Subcutaneous abdominal adipose tissue (tissue), 5 donors: ENCODE results near the gene SLC15A4.
A peak's percentile ranks its signal among the peaks of the same experiment; 100 is the strongest.

Experiments used
- H3K27ac ChIP-seq: one replicate; pipeline ENCODE4 v1.7.0; 2013; ENCODE audit warnings: low read depth, mild to moderate bottlenecking, inconsistent platforms, low read length, moderate library complexity
- H3K27me3 ChIP-seq, 5 donors: one replicate each; pipeline ENCODE4 v1.7.0; 2013; ENCODE audit warnings: low read length in 5 of 5, inconsistent platforms in 1 of 5; ENCODE audit not compliant: control insufficient read depth in 5 of 5, insufficient read depth in 4 of 5
- H3K36me3 ChIP-seq, 5 donors: one replicate each; pipeline ENCODE4 v1.7.0; 2013; ENCODE audit warnings: low read length in 5 of 5; ENCODE audit not compliant: control insufficient read depth in 5 of 5, insufficient read depth in 5 of 5
- H3K4me1 ChIP-seq, 5 donors: one replicate each; pipeline ENCODE4 v1.7.0; 2013; ENCODE audit warnings: low read length in 5 of 5, mild to moderate bottlenecking in 3 of 5, moderate library complexity in 1 of 5; ENCODE audit not compliant: control insufficient read depth in 5 of 5, insufficient read depth in 5 of 5
- H3K4me3 ChIP-seq, 5 donors: one replicate each; pipeline ENCODE4 v1.7.0; 2013; ENCODE audit warnings: low read length in 5 of 5, low read depth in 1 of 5
- H3K9ac ChIP-seq, 5 donors: one replicate each; pipeline ENCODE4 v1.7.0; 2013; ENCODE audit warnings: low read length in 5 of 5, mild to moderate bottlenecking in 4 of 5, moderate library complexity in 3 of 5
- H3K9me3 ChIP-seq, 5 donors: one replicate each; pipeline ENCODE4 v1.7.0; 2013; ENCODE audit warnings: low read length in 5 of 5; ENCODE audit not compliant: control insufficient read depth in 5 of 5
- donor health status: healthy.
- donor health status: healthy.
- donor health status: healthy.
- donor health status: healthy.
- donor health status: healthy.

SLC15A4 gene

DNA sequence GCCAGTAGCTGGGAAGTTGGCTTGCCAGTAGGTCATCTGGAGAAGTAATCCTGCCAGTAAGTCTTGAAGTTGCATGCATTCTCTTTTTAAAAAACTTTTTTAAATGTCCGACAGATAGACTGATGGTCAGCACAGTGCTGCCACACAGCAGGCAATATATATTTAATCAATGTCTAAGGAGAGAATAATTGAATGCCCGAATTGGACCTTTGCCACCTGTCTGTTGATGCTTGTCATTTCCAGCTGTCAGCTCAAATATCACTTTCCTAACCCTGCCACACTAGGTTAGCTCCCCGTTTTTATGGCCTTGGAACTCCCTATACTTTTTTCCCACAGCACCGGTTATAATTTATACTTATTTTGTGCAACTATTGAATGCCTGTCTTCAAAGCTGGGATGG lies 2.1 kb upstream of the SLC15A4 start:
- H3K4me1 ChIP-seq = peaks cover 5 to 41% (median 31%) of the 10 kb centered on the region in 5 donors
- peaks cover 0 to 2% (median 0%) of the 10 kb centered on the region in 5 donors for H3K36me3 ChIP-seq
- H3K27me3 ChIP-seq = peaks cover 0 to 3% (median 0%) of the 10 kb centered on the region in 5 donors
- H3K9ac ChIP-seq = no peak overlapping the region
- H3K27ac ChIP-seq = no peak overlapping the region
- no peak overlapping the region for H3K4me3 ChIP-seq
- H3K9me3 ChIP-seq = peaks cover 0 to 6% (median 4%) of the 10 kb centered on the region in 5 donors

DNA sequence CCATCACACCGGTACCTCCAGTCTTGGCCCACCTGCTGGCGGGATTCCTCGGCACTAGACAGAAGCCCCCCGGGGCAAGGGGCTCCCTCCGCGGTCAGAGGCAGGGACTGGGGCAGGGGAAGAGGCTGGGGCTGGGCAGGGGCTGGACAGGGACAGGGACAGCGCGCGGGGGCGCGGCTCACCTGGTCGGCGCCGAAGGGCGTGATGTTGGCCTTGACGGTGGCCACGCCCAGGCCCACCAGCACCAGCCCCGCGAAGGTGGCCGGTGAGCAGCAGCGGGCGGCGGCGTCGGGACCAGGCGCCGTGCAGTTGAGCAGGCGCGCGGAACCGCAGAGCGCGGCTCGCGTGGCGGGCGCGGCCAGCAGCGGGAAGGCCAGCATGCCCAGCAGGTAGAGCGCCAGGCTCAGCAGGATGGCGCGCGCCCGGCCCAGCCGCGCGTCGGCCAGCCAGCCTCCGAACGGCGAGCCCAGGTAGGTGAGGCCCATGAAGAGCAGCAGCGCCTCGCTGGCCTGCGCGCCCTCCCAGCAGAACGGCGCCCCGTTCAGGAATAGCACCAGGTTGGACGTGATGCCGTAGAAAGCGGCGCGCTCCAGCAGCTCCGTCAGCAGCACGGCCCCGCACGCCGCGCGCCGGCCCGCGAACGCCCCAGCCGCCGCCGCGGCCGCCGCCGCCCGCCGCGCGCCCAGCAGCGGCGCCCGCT lies 392 bp downstream of the SLC15A4 start:
- no peak overlapping the region for H3K27ac ChIP-seq
- H3K27me3 ChIP-seq = no peaks in the 10 kb centered on the region
- peak overlapping the region; percentile 58 to 98 (median 86) for H3K4me3 ChIP-seq
- peak overlapping the region; percentile 56 to 84 (median 83) for H3K9ac ChIP-seq
- H3K4me1 ChIP-seq = peaks cover 10 to 54% (median 40%) of the 10 kb centered on the region in 5 donors
- peaks cover 0 to 5% (median 0%) of the 10 kb centered on the region in 5 donors for H3K36me3 ChIP-seq
- peaks cover 0 to 6% (median 4%) of the 10 kb centered on the region in 5 donors for H3K9me3 ChIP-seq

DNA sequence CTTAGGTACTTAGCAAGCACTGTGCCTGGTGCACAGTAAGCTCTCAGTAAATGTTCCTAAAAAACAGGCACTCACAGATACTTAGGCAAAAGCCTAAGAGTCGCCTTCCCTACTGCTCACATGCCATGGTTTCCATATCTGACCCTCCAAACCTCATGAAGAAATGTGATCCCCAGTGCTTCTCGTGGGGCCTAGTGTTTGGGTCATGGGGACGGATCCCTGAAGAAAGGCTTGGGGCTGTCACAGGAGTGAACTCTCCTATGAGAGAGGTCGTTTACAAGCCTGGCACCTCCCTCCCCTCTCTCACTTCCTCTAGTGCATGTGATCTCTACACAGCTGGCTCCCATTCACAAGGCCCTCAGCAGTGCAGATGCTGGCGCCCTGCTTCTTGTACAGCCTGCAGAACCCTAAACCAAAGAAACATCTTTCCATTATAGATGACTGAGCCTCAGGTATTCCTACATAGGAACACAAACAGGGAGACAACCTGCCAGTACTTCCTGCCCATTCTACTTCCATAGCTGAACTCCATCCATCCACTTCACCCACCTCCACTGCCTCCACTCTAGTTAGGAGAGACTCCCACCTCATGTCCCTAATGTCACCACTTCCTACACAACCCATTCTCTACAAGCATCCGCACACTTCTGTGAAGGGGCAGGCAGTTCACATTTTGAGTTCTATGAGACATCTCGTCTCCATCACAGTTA lies 2.9 kb downstream of the SLC15A4 start:
- no peaks in the 10 kb centered on the region for H3K27me3 ChIP-seq
- peaks cover 21 to 75% (median 61%) of the 10 kb centered on the region in 5 donors for H3K4me1 ChIP-seq
- peaks cover 0 to 5% (median 0%) of the 10 kb centered on the region in 5 donors for H3K36me3 ChIP-seq
- H3K9ac ChIP-seq = peak overlapping the region in 1 of 5 donors; percentile 44
- no peaks in the 10 kb centered on the region for H3K9me3 ChIP-seq
- H3K4me3 ChIP-seq = no peak overlapping the region
- H3K27ac ChIP-seq = no peak overlapping the region

- Histone ChIP-seq H3K4me3 (no peak overlapping the region), H3K27me3 (no peaks in the 10 kb centered on the region), H3K9me3 (no peaks in the 10 kb centered on the region), H3K4me1 (peaks cover 21 to 79% (median 64%) of the 10 kb centered on the region in 5 donors), H3K36me3 (peaks cover 0 to 5% (median 0%) of the 10 kb centered on the region in 5 donors), H3K9ac (peak overlapping the region in 1 of 5 donors; percentile 23), H3K27ac (no peak overlapping the region)
Observed at GRCh38 chr12:128820253-128820652, 3.5 kb downstream of the SLC15A4 start.

GRCh38 chr12:128819293-128820144 lies 4.2 kb downstream of the SLC15A4 start:
- Histone ChIP-seq H3K27ac (no peak overlapping the region), H3K36me3 (peaks cover 0 to 7% (median 3%) of the 10 kb centered on the region in 5 donors), H3K27me3 (no peaks in the 10 kb centered on the region), H3K4me3 (no peak overlapping the region), H3K9ac (no peak overlapping the region), H3K4me1 (peaks cover 21 to 75% (median 66%) of the 10 kb centered on the region in 5 donors), H3K9me3 (no peaks in the 10 kb centered on the region)

GRCh38 chr12:128818065-128819022 lies 5.4 kb downstream of the SLC15A4 start:
- Histone ChIP-seq H3K27ac (peak overlapping the region; percentile 68), H3K4me1 (peaks cover 21 to 72% (median 67%) of the 10 kb centered on the region in 5 donors), H3K9ac (peak overlapping the region; percentile 41 to 68 (median 60)), H3K27me3 (no peaks in the 10 kb centered on the region), H3K36me3 (peaks cover 0 to 17% (median 6%) of the 10 kb centered on the region in 5 donors), H3K9me3 (no peaks in the 10 kb centered on the region), H3K4me3 (no peak overlapping the region)

GRCh38 chr12:128817111-128818015 lies 6.4 kb downstream of the SLC15A4 start:
- Histone ChIP-seq H3K9ac (peak overlapping the region; percentile 10 to 68 (median 48)), H3K9me3 (no peaks in the 10 kb centered on the region), H3K27me3 (no peaks in the 10 kb centered on the region), H3K4me1 (peaks cover 21 to 68% (median 58%) of the 10 kb centered on the region in 5 donors), H3K4me3 (no peak overlapping the region), H3K27ac (peak overlapping the region; percentile 68), H3K36me3 (peaks cover 0 to 20% (median 8%) of the 10 kb centered on the region in 5 donors)

GRCh38 chr12:128816643-128816920 lies 7.2 kb downstream of the SLC15A4 start:
- Histone ChIP-seq H3K36me3 (peaks cover 0 to 20% (median 8%) of the 10 kb centered on the region in 5 donors), H3K27ac (no peak overlapping the region), H3K27me3 (no peaks in the 10 kb centered on the region), H3K4me1 (peaks cover 19 to 61% (median 51%) of the 10 kb centered on the region in 5 donors), H3K9me3 (no peaks in the 10 kb centered on the region), H3K4me3 (no peak overlapping the region), H3K9ac (peak overlapping the region in 1 of 5 donors; percentile 27)
